ENCODE data around the gene CCDC146. TPM values are rescaled to one million over a fixed set of nuclear protein-coding genes. Genes with fewer than 3 reads are reported as not detected.

Gene CCDC146
- total RNA-seq, 1 experiment from 2014 or later: 4.7 TPM

DNA sequence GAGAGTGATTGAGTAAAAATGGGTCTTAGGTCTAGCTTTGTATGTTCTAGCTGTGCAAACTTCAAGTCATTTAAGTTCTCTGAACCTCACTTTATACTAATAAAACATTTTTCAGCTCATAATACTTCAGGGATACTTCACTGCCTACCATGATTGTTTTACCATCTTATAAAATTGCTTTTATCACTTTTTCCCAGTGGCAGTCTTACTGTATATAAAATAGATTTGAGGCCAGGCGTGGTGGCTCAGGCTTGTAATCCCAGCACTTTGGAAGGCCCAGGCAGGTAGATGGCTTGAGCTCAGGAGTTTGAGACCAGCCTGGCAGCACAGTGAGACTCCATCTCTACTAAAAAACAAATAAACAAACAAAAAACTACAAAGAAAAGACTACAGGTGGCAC lies 59.8 kb downstream of the CCDC146 start:
- Histone ChIP-seq H2AFZ (ENCODE audit: low read length) (no peak overlapping the region), H3K9me2 (replicated peaks; ENCODE audit: low read length) (no peaks in the 10 kb centered on the region), H3K9me3 (ENCODE audit: low read length) (no peaks in the 10 kb centered on the region), H3K79me2 (ENCODE audit: low read length) (no peaks in the 10 kb centered on the region), H3K9ac (ENCODE audit: low read length) (no peak overlapping the region), H3K4me3 (ENCODE audit: low read length) (no peak overlapping the region), H3K27ac (ENCODE audit: low read length) (no peak overlapping the region), H3F3A (ENCODE audit: low read length, unreplicated experiment) (no peaks in the 10 kb centered on the region), H3K4me2 (ENCODE audit: low read length) (no peak overlapping the region), H3K36me3 (ENCODE audit: low read depth, low read length) (no peaks in the 10 kb centered on the region), H4K20me1 (ENCODE audit: low read length) (no peaks in the 10 kb centered on the region), H3K27me3 (ENCODE audit: low read length) (no peaks in the 10 kb centered on the region), H3K4me1 (ENCODE audit: insufficient read depth, low read length) (no peaks in the 10 kb centered on the region)
- ATAC-seq: no peak
- intact Hi-C loops (cut with micrococcal nuclease): no loop called here
- no TSS peak for BruUV-seq (replicated peaks)
- POLR2A ChIA-PET (ENCODE audit: unreplicated experiment): no interaction called here
- DNase-seq: no peak
- CTCF ChIA-PET: no interaction called here
- no peak for TF ChIP-seq EZH2phosphoT487 (IDR thresholded peaks at IDR 0.05; ENCODE audit: borderline replicate concordance, low read length)
- TF ChIP-seq, protein P1, sequence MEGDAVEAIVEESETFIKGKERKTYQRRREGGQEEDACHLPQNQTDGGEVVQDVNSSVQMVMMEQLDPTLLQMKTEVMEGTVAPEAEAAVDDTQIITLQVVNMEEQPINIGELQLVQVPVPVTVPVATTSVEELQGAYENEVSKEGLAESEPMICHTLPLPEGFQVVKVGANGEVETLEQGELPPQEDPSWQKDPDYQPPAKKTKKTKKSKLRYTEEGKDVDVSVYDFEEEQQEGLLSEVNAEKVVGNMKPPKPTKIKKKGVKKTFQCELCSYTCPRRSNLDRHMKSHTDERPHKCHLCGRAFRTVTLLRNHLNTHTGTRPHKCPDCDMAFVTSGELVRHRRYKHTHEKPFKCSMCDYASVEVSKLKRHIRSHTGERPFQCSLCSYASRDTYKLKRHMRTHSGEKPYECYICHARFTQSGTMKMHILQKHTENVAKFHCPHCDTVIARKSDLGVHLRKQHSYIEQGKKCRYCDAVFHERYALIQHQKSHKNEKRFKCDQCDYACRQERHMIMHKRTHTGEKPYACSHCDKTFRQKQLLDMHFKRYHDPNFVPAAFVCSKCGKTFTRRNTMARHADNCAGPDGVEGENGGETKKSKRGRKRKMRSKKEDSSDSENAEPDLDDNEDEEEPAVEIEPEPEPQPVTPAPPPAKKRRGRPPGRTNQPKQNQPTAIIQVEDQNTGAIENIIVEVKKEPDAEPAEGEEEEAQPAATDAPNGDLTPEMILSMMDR (conservative IDR thresholded peaks at IDR 0.05; ENCODE audit: low read depth, low read length): no peak
- TF ChIP-seq EZH2 (IDR thresholded peaks at IDR 0.05; ENCODE audit: low read length, unreplicated experiment): no peak

GRCh38 chr7:77184463-77184862 lies 62.0 kb downstream of the CCDC146 start:
- no TSS peak for BruUV-seq (replicated peaks)

GRCh38 chr7:77184990-77185389 lies 62.6 kb downstream of the CCDC146 start:
- Histone ChIP-seq H3K79me2 (ENCODE audit: low read length) (no peaks in the 10 kb centered on the region), H2AFZ (ENCODE audit: low read length) (no peak overlapping the region), H3K4me1 (ENCODE audit: insufficient read depth, low read length) (no peaks in the 10 kb centered on the region), H3K27ac (ENCODE audit: low read length) (no peak overlapping the region), H3K27me3 (ENCODE audit: low read length) (no peaks in the 10 kb centered on the region), H3K4me2 (ENCODE audit: low read length) (no peak overlapping the region), H4K20me1 (ENCODE audit: low read length) (no peaks in the 10 kb centered on the region), H3K36me3 (ENCODE audit: low read depth, low read length) (no peaks in the 10 kb centered on the region), H3K9ac (ENCODE audit: low read length) (no peak overlapping the region), H3K4me3 (ENCODE audit: low read length) (no peak overlapping the region), H3K9me3 (ENCODE audit: low read length) (no peaks in the 10 kb centered on the region), H3K9me2 (replicated peaks; ENCODE audit: low read length) (no peaks in the 10 kb centered on the region), H3F3A (ENCODE audit: low read length, unreplicated experiment) (no peaks in the 10 kb centered on the region)
- intact Hi-C loops (cut with micrococcal nuclease): no loop called here
- ATAC-seq (no peak), DNase-seq (no peak)
- ChIA-PET POLR2A (ENCODE audit: unreplicated experiment) (no interaction called here), CTCF (no interaction called here)
- no TSS peak for BruUV-seq (replicated peaks)
- TF ChIP-seq, protein P1 (conservative IDR thresholded peaks at IDR 0.05; ENCODE audit: low read depth, low read length): no peak
- TF ChIP-seq EZH2phosphoT487 (IDR thresholded peaks at IDR 0.05; ENCODE audit: borderline replicate concordance, low read length) (no peak), EZH2 (IDR thresholded peaks at IDR 0.05; ENCODE audit: low read length, unreplicated experiment) (no peak)

More at GRCh38 chr7:77184463-77184862, 62.0 kb downstream of the CCDC146 start:
- Histone ChIP-seq H2AFZ (ENCODE audit: low read length) (no peak overlapping the region), H3K9me3 (ENCODE audit: low read length) (no peaks in the 10 kb centered on the region), H3K79me2 (ENCODE audit: low read length) (no peaks in the 10 kb centered on the region), H3K27ac (ENCODE audit: low read length) (no peak overlapping the region), H3K36me3 (ENCODE audit: low read depth, low read length) (no peaks in the 10 kb centered on the region), H3K27me3 (ENCODE audit: low read length) (no peaks in the 10 kb centered on the region), H3K9ac (ENCODE audit: low read length) (no peak overlapping the region), H3F3A (ENCODE audit: low read length, unreplicated experiment) (no peaks in the 10 kb centered on the region), H3K4me1 (ENCODE audit: insufficient read depth, low read length) (no peaks in the 10 kb centered on the region), H3K9me2 (replicated peaks; ENCODE audit: low read length) (no peaks in the 10 kb centered on the region), H4K20me1 (ENCODE audit: low read length) (no peaks in the 10 kb centered on the region), H3K4me3 (ENCODE audit: low read length) (no peak overlapping the region), H3K4me2 (ENCODE audit: low read length) (no peak overlapping the region)
- intact Hi-C loops (cut with micrococcal nuclease): no loop called here
- no peak for TF ChIP-seq EZH2phosphoT487 (IDR thresholded peaks at IDR 0.05; ENCODE audit: borderline replicate concordance, low read length)
- no peak for TF ChIP-seq EZH2 (IDR thresholded peaks at IDR 0.05; ENCODE audit: low read length, unreplicated experiment)
- TF ChIP-seq, protein P1 (conservative IDR thresholded peaks at IDR 0.05; ENCODE audit: low read depth, low read length): no peak
- no peak for ATAC-seq
- POLR2A ChIA-PET (ENCODE audit: unreplicated experiment): no interaction called here
- CTCF ChIA-PET: no interaction called here
- DNase-seq: no peak
